HUES6 (cell line): ENCODE measurements around the gene GNB1.
"Not testable (repeated sequence)": the region's sequence is repeated elsewhere in the genome, so short reads cannot be mapped to it uniquely, and the experiment has no call there.

Source experiments
- H3K27ac ChIP-seq: 2 replicates; pipeline ENCODE4 v1.7.0; 2013; ENCODE audit warnings: low read depth, mild to moderate bottlenecking, low read length, inconsistent platforms
- H3K27me3 ChIP-seq: 2 replicates; pipeline ENCODE4 v1.6.1; 2013; ENCODE audit warnings: low read length; ENCODE audit not compliant: control insufficient read depth, insufficient read depth
- H3K36me3 ChIP-seq: 2 replicates; pipeline ENCODE4 v1.6.1; 2013; ENCODE audit warnings: low read length; ENCODE audit not compliant: control insufficient read depth, insufficient read depth
- H3K4me1 ChIP-seq: 2 replicates; pipeline ENCODE4 v1.6.1; 2013; ENCODE audit warnings: low read length; ENCODE audit not compliant: control insufficient read depth, insufficient read depth
- H3K4me3 ChIP-seq: 2 replicates; pipeline ENCODE4 v1.5.1; 2013; ENCODE audit warnings: low read depth, low read length
- H3K9ac ChIP-seq: one replicate; pipeline ENCODE4 v1.6.1; 2013; ENCODE audit warnings: mild to moderate bottlenecking, low read length
- H3K9me3 ChIP-seq: 2 replicates; pipeline ENCODE4 v1.6.1; 2013; ENCODE audit warnings: low read depth, low read length; ENCODE audit not compliant: control insufficient read depth, insufficient read depth

Gene GNB1

DNA sequence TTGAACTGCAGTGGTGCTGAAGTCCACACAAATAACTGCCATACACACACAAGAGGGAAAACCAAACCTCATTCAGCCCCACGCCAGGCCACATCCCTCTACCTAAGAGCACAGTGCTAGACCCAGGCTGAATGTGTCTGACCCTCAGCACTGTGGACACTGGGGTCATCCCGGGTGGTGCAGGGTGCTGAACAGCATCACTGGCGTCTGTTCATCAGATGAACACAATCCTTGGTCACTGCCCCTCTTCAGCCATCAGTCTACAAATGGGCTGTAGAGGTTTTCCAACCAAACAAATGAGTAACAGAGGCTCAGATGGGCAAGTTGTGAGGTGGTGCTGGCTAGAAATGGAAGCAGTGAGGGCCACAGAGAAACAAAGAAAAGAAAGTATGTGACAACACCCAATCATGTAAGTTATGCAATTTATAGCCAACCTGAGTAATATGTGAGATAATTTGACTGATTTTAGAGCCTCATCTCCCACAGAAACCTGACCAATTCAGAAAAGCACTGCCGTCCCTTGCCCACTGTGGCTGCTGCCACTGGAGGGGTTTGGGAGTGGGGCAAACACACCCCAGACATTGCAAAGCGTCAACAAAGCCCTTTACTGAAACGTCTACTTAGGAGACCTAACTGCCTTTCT is 27.9 kb downstream of the GNB1 start:
- peaks cover 24% of the 10 kb centered on the region for H3K4me1 ChIP-seq
- no peak overlapping the region for H3K4me3 ChIP-seq
- H3K9me3 ChIP-seq: no peaks in the 10 kb centered on the region
- H3K27me3 ChIP-seq: no peaks in the 10 kb centered on the region
- H3K9ac ChIP-seq: no peak overlapping the region
- H3K27ac ChIP-seq: no peak overlapping the region
- H3K36me3 ChIP-seq: peaks cover 5% of the 10 kb centered on the region; the same call in 1 of the 2 replicates

GRCh38 chr1:1861761-1862310 is 29.1 kb downstream of the GNB1 start:
- not testable (repeated sequence) for H3K9ac ChIP-seq, H3K4me3 ChIP-seq, H3K27ac ChIP-seq, H3K9me3 ChIP-seq, H3K27me3 ChIP-seq, H3K36me3 ChIP-seq
- peaks cover 30% of the 10 kb centered on the region for H3K4me1 ChIP-seq

DNA sequence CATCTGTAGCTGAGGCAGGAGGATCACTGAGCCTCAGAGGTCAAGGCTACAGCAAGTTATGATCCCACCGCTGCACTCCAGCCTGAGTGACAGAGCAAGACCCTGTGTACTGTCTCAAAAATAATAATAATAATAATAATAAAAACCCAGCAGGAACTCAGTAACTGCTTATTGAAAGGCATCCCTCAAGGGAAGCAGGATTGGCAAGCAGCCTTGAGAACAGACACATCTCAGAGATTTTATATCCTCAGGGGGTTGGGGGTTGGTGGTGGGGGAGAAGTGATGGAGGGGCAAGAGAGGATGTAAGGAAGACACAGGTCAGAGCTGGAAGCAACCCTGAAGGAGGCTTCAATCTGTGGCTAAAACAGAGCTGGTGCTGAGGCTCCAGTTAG is 29.6 kb downstream of the GNB1 start:
- Histone ChIP-seq H3K9me3 (no peaks in the 10 kb centered on the region), H3K36me3 (peaks cover 8% of the 10 kb centered on the region), H3K27ac (no peak overlapping the region), H3K4me1 (peaks cover 30% of the 10 kb centered on the region), H3K9ac (no peak overlapping the region), H3K4me3 (no peak overlapping the region), H3K27me3 (no peaks in the 10 kb centered on the region)

DNA sequence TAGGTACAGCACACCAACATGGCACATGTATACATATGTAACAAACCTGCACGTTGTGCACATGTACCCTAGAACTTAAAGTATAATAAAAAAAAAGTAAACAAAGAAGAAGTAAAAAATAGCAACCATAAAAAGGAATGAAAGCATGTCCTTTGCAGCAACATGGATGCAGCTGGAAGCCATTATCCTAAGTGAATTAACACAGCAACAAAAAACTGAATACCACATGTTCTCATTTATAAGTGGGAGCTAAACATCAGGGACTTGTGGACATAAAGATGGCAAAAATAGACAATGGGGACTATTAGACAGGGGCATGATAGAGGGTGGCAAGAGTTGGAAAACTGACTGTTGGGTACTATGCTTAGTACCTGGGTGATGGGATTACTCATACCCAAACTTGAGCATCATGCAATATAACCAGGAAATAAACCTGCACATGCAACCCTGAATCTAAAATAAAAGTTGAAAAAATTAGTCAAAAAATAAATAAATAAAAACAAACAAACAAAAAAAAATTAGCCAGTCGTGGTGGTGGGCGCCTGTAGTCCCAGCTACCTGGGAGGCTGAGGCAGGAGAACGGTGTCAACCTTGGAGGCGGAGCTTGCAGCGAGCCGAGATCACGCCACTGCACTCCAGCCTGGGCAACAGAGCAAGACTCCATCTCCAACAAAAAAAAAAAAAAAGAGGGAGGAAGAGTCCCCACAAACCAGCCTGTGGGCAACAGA is 30.8 kb downstream of the GNB1 start:
- not testable (repeated sequence) for H3K36me3 ChIP-seq, H3K27me3 ChIP-seq, H3K4me3 ChIP-seq, H3K9me3 ChIP-seq
- Histone ChIP-seq H3K4me1 (peaks cover 30% of the 10 kb centered on the region), H3K27ac (peak overlapping the region; percentile 56; the same call in 1 of the 2 replicates), H3K9ac (peak overlapping the region; percentile 43)

DNA sequence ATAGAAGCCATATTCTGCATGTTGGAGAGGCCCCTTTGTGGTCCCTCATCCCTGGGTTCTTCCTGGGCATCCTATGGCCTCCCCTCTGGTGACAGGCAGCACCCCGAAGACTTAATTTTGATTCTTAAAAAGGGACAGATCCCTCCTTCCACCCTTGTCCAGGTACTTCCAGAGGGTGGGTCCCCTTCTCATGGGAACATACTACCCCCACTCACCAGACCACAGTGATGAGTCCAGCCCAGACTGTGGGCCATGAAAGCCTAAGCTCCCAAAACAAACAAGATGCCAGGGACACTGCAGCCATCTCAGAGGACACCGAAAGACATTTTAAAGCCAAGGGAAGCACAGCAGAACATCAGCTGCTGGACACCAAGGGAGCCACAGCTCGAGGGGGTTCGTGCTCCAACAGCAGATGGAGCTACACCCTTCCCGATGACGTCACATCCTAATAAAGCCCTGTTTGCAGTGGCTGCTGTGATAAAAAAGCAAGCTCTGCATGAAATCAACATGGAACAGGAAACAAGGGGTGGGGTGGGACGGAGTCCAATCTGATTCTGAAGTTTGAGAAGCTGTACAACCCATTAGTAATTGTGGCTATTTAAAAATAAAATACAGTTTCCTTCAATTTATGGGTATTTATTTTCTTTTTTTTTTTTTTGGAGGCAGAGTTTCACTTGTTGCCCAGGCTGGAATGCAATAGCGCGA is 32.4 kb downstream of the GNB1 start:
- H3K9ac ChIP-seq: peak overlapping the region; percentile 20
- H3K4me3 ChIP-seq: peak overlapping the region; percentile 19; the same call in 1 of the 2 replicates
- peaks cover 30% of the 10 kb centered on the region for H3K4me1 ChIP-seq
- H3K36me3 ChIP-seq: peaks cover 8% of the 10 kb centered on the region
- no peaks in the 10 kb centered on the region for H3K9me3 ChIP-seq
- H3K27me3 ChIP-seq: no peaks in the 10 kb centered on the region
- H3K27ac ChIP-seq: peak overlapping the region; percentile 56

DNA sequence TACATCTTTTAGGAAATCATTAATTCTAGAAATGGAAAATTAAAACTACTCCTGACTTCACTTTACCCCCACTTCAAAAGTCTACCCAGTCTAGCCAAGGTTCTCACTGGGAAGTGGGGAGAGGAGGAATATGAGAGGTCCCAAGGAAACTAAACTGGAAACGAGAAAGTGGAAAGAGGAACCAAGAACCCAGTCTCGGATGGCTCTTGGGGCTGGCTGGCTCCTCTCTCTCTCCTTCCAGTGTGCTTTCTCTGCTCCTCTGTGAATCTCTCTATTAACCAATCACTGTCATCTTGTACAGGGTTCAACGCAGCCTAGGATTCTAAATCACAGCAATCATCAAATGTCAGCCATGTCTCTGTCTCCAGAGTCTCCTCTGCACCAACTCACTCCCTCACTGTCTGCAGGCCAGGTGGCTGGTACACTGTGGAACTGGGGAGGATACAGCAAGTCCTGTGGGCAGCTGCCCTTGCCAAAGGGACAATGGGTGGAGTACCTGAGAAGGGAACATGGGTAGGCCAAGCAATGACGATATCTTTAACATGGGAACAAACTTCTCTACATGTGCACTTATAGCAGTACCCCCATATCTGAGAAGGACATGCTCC is 33.7 kb downstream of the GNB1 start:
- Histone ChIP-seq H3K4me1 (peaks cover 33% of the 10 kb centered on the region), H3K27ac (no peak overlapping the region)

GRCh38 chr1:1856161-1856560 is 34.7 kb downstream of the GNB1 start:
- not testable (repeated sequence) for H3K9ac ChIP-seq, H3K27me3 ChIP-seq, H3K27ac ChIP-seq, H3K9me3 ChIP-seq, H3K4me3 ChIP-seq
- Histone ChIP-seq H3K36me3 (peaks cover 10% of the 10 kb centered on the region), H3K4me1 (peaks cover 30% of the 10 kb centered on the region)

More for the DNA sequence above, 33.7 kb downstream of the GNB1 start:
- Histone ChIP-seq H3K36me3 (peaks cover 10% of the 10 kb centered on the region), H3K9ac (no peak overlapping the region), H3K4me3 (no peak overlapping the region), H3K9me3 (no peaks in the 10 kb centered on the region), H3K27me3 (no peaks in the 10 kb centered on the region)

- H3K4me1 ChIP-seq: peaks cover 27% of the 10 kb centered on the region
- no peak overlapping the region for H3K9ac ChIP-seq
- no peak overlapping the region for H3K27ac ChIP-seq
- peaks cover 10% of the 10 kb centered on the region for H3K36me3 ChIP-seq
- H3K4me3 ChIP-seq: no peak overlapping the region
- H3K9me3 ChIP-seq: no peaks in the 10 kb centered on the region
- H3K27me3 ChIP-seq: no peaks in the 10 kb centered on the region
These were observed 37.2 kb downstream of the GNB1 start for GRCh38 chr1:1853593-1854257.

DNA sequence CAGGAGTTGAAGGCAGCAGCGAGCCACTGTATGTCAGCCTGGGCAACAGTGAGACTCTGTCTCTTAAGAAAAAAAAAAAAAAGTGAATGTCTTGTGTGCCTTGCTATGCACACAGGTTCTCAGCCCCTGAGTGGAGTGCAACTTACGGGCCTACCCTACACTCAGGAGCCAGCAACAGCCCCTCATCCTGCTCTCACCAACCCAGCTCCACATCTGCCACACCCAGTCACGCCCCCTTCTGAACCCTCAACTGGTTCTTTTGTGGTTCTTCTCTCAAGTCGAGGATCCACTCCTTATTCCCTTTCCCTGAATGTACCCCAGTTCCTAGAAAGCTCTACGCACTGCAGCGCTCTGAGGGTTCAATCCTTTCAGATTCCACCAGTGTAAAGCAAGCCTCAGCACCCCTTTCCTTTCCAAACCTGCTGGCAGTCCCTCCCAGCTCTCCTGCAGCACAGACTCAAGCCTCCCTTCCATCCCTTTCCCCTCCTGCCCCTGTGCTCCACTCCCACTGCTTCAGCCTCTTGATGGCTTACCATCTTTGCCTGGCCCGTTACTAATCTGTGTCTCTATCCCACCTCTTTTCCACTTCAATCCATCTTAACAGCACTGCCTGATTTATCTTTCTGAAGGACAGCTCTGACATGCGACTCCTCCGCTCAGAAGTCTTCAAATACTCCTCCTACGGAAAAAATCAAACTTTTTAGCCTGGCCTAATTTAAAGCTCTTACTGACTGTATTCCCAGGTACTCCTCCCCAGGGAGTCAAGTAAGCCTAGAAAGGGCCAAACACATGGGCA is 38.1 kb downstream of the GNB1 start:
- Histone ChIP-seq H3K9me3 (no peaks in the 10 kb centered on the region), H3K4me3 (no peak overlapping the region), H3K9ac (no peak overlapping the region), H3K27me3 (no peaks in the 10 kb centered on the region), H3K27ac (no peak overlapping the region), H3K4me1 (peaks cover 20% of the 10 kb centered on the region; the same call in 1 of the 2 replicates), H3K36me3 (peaks cover 10% of the 10 kb centered on the region)

- Histone ChIP-seq H3K27ac (no peak overlapping the region), H3K27me3 (no peaks in the 10 kb centered on the region), H3K4me3 (no peak overlapping the region), H3K9me3 (no peaks in the 10 kb centered on the region), H3K36me3 (peaks cover 7% of the 10 kb centered on the region), H3K9ac (no peak overlapping the region), H3K4me1 (peaks cover 22% of the 10 kb centered on the region; the same call in 1 of the 2 replicates)
These were observed 43.0 kb downstream of the GNB1 start for GRCh38 chr1:1847890-1848289.
